ENCODE results near the gene ACTN4.

The ACTN4 gene

DNA sequence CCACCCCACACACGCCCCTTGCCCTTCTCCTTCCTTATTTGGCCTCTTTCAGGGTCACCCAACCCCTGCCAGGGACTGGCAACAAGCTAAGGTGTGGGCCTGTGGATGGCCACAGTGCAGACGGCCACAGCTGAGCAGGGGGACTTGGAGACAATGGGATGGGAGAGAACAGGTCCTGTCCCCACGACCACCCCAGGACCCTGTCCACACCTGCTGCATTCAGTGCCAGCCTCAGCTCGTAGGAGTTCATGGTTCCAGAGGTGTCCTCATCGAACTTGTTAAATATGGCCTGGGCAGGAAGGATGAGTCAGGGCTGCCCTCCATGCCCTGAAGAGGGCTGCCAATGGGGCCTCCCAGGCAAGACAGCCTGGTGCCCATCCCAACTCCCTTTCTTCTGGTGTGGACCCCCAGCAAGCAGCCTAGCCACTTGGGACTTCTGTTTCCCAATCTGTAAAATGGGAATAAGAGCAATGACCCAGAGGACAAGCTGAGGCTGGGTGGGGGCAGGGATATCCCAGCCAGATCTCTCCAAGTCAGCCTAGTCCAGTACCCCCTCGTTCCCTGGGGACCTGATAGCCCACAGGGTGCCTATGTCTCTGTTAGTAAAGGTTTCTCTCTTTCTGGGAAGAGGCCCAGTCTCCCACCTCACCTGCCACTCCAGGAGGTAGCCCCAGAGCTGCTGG lies 86.2 kb downstream of the ACTN4 start:
- peak overlapping the region; percentile 77 for H3K27ac ChIP-seq
- TF ChIP-seq ZFX (IDR thresholded peaks at IDR 0.05; ENCODE audit: borderline replicate concordance), result no peak
- TF ChIP-seq, protein P1, sequence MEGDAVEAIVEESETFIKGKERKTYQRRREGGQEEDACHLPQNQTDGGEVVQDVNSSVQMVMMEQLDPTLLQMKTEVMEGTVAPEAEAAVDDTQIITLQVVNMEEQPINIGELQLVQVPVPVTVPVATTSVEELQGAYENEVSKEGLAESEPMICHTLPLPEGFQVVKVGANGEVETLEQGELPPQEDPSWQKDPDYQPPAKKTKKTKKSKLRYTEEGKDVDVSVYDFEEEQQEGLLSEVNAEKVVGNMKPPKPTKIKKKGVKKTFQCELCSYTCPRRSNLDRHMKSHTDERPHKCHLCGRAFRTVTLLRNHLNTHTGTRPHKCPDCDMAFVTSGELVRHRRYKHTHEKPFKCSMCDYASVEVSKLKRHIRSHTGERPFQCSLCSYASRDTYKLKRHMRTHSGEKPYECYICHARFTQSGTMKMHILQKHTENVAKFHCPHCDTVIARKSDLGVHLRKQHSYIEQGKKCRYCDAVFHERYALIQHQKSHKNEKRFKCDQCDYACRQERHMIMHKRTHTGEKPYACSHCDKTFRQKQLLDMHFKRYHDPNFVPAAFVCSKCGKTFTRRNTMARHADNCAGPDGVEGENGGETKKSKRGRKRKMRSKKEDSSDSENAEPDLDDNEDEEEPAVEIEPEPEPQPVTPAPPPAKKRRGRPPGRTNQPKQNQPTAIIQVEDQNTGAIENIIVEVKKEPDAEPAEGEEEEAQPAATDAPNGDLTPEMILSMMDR (IDR thresholded peaks at IDR 0.05), result no peak

DNA sequence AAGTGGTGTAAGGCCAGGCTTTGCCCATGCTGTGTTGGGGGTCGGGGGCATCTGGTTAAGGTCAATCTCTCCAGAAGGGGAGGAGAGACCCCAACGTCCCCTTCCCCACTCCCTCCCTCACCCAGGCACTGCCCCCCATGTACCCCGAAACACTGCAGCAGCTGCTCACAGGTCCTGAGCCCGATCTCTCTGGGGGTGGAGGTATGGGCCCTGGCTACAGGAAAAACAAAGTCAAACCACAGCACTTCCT lies 86.7 kb downstream of the ACTN4 start:
- no peak for TF ChIP-seq ZFX (IDR thresholded peaks at IDR 0.05; ENCODE audit: borderline replicate concordance)
- TF ChIP-seq, protein P1 (IDR thresholded peaks at IDR 0.05), result no peak

DNA sequence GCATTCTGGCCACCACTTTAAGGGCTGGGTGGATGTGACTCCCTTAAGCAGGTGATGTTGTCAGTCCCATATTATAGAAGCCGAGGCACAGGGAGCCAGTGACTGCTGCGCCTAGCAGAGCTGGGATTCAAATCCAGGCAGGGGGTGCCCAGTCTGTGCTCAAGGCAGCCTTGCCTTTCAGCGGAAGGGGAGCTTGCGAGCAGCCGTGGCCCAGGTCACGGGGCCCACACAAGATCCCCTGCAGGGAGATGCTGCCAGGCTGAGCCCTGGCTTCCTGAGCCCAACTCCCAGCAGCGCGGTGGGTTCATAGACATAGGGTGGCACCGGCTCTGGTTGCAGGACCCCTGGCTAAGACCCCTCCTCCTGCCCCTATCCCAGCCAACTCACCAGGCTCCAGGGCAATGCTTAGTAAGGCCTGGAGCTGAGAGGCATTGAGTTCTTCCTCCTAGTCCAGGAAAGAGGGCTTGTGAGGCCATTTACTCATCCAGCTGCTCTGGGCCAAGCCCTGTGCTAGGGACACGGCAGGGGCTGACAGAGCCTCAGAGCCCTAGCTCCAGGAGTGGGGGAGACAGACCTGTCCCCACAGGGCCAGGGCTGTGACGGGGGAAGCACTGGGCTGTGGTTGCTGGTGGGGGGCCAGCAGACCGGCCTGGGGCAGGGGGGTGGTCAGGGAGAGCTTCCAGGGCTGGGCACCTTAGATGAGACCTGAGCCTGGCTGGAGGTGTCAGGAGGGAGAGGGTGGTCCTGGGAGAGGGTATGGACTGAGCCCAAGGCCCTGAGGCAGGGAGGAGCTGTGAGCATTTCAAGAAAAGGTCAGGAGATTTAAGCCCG lies 87.2 kb downstream of the ACTN4 start:
- TF ChIP-seq ZFX (IDR thresholded peaks at IDR 0.05; ENCODE audit: borderline replicate concordance), result no peak
- TF ChIP-seq, protein P1 (IDR thresholded peaks at IDR 0.05), result no peak
- H3K27ac ChIP-seq, result peak overlapping the region; percentile 77

More for the DNA sequence above, 86.7 kb downstream of the ACTN4 start:
- H3K27ac ChIP-seq, result peak overlapping the region; percentile 77

GRCh38 chr19:38735257-38735686 lies 87.8 kb downstream of the ACTN4 start:
- no peak for TF ChIP-seq ZFX (IDR thresholded peaks at IDR 0.05; ENCODE audit: borderline replicate concordance)
- TF ChIP-seq, protein P1 (IDR thresholded peaks at IDR 0.05), result no peak
- peak overlapping the region; percentile 77 for H3K27ac ChIP-seq

DNA sequence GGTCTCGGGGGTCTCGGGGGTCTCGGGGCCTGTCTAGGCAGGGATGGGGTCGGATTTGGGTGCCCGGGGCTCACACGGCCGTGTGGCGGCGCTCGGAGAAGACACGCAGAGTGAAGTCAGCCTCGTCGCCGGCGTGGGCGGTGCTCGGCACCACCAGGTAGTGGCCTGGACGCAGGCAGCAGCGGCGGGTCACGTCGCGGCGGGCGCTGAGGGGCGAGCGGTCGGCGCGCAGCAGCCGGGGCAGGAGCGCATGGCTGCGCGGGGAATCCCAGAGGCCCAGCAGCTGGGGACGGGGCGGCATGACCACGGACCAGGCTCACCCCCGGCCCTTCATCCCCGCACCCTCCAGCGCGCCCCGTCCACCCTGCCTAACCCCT lies 88.6 kb downstream of the ACTN4 start:
- TF ChIP-seq, protein P1 (IDR thresholded peaks at IDR 0.05), result no peak
- TF ChIP-seq ZFX (IDR thresholded peaks at IDR 0.05; ENCODE audit: borderline replicate concordance), result no peak
- H3K27ac ChIP-seq, result peak overlapping the region; percentile 75

GRCh38 chr19:38736413-38737280 lies 89.2 kb downstream of the ACTN4 start:
- no peak for TF ChIP-seq ZFX (IDR thresholded peaks at IDR 0.05; ENCODE audit: borderline replicate concordance)
- TF ChIP-seq, protein P1 (IDR thresholded peaks at IDR 0.05), result no peak
- H3K27ac ChIP-seq, result peak overlapping the region; percentile 75
